ENCODE measurements around the gene NFATC1.

GRCh38 chr18:79373736-79374135 is 22.0 kb upstream of the NFATC1 start:
- TF ChIP-seq, protein P1, sequence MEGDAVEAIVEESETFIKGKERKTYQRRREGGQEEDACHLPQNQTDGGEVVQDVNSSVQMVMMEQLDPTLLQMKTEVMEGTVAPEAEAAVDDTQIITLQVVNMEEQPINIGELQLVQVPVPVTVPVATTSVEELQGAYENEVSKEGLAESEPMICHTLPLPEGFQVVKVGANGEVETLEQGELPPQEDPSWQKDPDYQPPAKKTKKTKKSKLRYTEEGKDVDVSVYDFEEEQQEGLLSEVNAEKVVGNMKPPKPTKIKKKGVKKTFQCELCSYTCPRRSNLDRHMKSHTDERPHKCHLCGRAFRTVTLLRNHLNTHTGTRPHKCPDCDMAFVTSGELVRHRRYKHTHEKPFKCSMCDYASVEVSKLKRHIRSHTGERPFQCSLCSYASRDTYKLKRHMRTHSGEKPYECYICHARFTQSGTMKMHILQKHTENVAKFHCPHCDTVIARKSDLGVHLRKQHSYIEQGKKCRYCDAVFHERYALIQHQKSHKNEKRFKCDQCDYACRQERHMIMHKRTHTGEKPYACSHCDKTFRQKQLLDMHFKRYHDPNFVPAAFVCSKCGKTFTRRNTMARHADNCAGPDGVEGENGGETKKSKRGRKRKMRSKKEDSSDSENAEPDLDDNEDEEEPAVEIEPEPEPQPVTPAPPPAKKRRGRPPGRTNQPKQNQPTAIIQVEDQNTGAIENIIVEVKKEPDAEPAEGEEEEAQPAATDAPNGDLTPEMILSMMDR (IDR thresholded peaks at IDR 0.05; ENCODE audit: low read depth, low read length): no peak
- TF ChIP-seq EZH2phosphoT487 (IDR thresholded peaks at IDR 0.05; ENCODE audit: low read depth): no peak

Measured in OCI-LY3 (cell line).